RPMI7951 (cell line): ENCODE results near the gene LIPC. TPM values are rescaled to one million over a fixed set of nuclear protein-coding genes. Genes with fewer than 3 reads are reported as not detected.
A peak's percentile ranks its signal among the peaks of the same experiment; 100 is the strongest.

ENCODE experiments used
- DNase-seq: peaks from one replicate; pipeline ENCODE4 v3.0.0-alpha.2; 2012; ENCODE audit warnings: low read depth
- total RNA-seq: library from RNA; depleted of rRNA; stranded (reverse); fragments of >200 nt; shearing (Covaris generic); gene quantifications from 2 replicates; pipeline ENCODE4 v1.2.3, GENCODE V29; 2014

Gene LIPC
- total RNA-seq, 1 experiment from 2014 or later: not detected

DNA sequence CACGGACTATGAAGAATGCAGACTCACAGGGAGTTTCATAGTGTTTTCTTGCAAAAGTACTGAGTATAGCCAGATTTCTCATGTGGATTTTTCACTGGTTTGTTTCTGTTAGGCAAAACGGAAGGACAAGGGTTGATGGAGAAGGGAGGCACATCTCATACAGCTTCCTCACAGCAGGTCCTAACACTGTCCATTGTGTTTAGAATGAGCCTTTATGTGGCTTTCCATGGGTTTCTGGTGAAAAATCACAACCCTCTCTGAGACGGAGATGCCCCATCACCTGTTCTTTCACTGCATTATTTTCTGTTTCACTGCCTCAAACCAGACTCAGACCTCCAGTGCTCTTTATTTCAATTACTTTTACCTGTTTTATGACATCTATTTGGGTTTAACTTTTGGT lies 25.0 kb upstream of the LIPC start:
- no peak for DNase-seq

DNA sequence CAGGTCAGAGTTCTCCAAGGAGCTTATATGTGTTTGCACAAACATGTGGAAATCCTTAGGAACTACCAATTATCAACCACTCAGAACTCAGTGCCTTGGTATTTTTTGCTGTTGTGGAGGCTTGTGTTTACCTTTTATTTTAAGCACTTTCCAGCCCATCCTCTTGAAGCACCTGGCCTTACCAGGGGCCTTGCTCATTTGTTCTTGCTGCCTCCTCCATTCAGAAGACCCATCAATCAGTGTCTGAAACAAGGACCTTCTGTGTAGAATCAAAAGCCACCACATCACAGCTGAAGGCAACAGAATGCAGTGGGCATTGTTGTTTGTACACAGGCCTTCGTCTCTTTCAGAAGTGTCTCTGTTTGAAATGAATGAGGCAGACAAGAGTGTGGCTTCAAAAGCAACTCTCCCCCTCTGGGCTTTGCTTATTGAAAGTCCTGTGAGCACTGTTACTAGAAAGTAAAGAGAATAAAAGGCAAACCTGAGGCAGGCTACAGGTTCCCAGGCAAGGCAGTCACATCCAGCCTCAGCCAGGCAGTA lies 24.5 kb upstream of the LIPC start:
- DNase-seq: no peak

DNA sequence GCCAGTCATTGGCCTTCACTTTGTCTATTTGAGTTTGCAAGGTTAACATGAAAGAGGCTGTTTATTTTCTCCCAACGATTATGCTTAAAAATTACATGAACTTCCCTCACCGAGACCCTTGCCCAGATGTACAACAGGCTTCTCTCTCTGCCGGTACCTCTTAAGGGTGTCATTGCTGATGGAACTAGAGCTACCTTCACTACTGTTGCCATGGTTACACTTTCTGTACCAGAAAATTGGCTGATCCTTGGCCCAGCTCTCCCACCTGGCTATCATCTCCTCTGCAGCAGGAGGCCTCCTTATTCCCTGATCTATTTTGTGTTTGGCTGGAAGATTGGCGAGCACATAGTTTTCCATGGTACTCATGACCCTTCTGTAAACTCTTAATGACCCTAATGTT lies 24.0 kb upstream of the LIPC start:
- no peak for DNase-seq

DNA sequence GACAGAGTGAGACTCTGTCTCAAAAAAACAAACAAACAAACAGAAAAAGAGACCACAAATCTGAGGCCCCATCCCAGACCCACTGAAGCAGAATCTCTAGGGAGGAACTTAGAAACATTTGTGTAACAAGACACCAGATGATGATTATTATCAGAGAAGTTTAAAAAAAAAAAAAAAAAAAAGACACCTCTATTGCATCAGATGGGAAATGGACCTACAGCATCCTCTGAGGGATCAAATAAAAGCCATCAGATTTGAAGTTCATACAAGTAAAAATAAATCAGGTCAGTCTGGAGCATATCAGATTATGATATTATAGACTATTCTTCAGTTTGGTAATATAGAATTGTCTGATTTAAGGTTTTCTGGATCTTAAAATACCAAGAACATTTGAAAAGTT lies 21.9 kb upstream of the LIPC start:
- DNase-seq: no peak

DNA sequence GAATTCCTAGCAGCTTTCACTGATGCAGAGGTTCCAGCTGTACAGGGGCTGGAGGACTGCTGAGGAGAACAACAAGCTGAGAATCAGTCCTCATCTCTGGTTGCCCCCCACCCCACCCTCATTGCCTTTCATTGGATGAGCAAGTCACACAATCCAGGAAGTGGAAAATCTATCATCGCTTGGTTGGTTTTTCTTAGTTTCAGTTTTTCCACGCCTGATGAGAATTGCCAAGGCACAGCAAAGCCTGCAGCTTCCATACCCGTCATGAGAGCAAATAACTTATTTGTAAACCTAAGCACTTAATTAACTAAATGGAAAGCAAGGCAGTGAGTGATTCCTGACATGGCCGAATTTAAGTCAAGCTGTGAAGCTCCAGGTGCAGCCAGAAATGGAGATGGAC lies 21.4 kb upstream of the LIPC start:
- peak; percentile 16 for DNase-seq

DNA sequence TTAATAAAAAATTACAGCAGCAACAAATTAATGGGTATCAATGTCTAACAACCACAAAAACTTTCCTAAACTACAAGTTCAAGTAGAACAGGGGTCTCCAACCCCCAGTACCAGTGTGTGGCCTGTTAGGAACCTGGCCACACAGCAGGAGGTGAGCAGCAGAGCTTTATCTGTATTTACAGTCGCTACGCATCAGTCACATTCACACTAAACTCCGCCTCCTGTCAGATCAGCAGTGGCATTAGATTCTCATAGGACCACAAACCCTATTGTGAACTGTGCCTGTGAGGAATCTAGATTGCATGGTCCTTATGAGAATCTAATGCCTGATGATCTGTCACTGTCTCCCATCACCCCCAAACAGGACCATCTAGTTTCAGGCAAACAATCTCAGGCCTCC lies 18.5 kb upstream of the LIPC start:
- DNase-seq: no peak

DNA sequence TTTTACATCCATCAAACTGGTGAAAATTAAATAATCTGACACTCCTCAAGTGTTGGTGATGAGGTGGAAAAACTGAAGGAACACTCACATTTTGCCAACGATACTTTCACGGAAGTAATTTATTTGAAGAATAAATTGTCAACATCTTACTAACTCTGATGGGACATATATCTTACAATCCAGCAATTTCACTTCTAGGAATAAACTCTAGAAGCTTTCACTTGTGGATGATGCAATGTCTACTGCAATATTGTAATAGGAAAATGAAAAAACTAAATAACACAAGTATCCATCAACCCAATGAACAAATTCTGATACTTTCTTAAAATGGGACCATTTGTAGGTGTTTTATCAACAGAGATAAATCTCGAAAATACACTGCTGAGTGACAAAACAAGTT lies 16.2 kb upstream of the LIPC start:
- DNase-seq: no peak

DNA sequence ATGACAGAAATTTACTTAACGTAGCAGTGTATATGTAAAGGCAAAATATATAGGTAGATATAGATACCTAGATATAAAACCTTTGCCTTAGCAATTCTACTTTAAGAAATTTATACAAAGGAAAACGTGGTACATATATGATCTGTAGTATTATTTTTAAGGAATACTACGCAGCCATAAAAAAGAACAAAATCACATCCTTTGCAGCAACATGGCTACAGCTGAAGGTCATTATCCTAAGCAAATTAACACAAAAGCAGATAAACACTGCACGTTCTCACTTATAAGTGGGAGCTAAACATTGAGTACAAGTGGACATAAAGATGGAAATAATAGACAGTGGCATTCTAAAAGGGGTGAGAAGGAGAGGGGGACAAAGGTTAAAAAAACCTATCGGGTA lies 14.8 kb upstream of the LIPC start:
- DNase-seq: no peak

DNA sequence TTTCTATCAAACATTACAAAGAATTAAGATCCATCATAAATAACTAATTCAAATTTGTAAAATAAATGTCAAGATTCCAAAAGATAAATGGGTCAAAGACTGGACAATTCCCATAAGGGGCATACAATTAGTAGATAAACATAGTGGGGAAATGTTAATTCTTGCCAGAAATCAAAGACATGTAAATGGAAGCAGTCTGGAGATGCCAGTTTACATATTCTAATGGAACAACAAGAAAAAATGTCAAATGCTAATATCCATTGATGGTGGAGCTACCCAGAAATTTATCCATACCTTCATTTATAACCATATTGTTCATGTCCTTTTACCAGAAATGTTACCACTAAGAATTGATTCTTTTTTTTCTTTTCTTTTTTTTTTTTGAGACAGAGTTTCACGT lies 13.7 kb upstream of the LIPC start:
- DNase-seq: no peak

DNA sequence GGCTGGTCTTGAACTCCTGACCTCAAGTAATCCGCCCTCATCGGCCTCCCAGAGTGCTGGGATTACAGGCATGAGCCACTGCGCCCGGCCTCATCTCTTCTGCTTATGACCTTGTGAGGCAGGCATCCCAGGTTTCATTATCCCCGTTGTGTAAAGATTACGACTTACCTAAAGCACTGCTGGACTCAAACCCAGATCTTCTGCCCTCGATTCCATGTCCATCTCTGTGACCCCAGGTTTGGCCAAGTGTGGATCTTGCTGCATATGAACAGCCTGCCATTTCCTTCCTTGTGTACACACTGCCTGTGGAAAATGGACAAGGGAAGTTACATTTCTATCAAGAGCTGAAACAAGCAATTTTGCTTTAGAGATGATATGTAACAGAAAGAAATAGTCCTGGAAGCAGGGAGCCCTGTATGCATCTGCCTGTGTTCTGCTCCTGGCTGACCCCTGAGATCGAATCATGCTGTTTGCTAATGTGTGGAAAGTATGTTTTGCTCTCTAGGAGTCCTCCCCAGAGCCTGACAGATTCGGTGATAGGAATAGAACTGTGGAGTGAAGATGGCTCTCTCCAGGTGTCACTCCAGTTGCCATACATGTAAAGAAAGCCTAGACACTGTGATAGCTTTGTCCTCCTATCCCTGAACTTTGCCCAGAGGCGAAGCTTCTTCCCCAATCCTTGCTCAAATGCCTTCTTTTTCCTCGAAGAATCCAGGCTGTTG lies 11.8 kb upstream of the LIPC start:
- DNase-seq: no peak

DNA sequence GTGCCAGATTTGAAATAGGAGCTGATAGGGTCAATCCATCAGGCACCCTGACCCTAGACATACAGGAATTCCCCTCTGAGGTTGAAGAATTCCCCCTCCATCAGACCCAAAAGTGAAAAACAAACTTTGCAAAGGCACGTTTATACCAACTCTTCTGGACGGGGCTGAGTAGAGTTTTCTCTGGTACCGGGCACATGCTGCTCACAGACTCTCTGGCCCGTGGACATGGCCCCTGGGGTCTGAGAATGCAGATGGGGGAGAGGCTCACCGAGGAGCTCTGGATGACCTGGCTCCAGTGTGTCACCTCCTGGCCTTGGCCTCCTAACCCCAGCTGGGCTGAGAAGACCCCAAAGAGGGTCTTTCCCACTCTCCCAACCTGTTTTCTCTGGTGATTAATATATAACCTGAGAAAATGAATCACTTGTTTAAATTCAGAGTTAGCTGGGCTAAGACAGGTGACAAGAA lies 11.2 kb upstream of the LIPC start:
- no peak for DNase-seq

DNA sequence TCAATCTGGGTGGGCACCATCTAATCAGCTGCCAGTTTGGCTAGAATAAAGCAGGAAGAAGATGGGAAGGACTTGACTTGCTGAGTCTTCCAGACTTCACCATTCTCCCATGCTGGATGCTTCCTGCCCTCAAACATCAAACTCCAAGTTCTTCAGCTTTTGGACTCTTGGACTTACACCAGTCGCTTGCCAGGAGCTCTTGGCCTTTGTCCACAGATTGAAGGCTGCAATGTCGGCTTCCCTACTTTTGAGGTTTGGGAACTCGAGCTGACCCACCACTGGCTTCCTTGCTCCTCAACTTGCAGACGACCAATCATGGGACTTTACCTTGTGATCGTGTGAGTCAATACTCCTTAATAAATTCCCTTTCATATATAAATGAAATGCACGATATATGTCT lies 8.6 kb upstream of the LIPC start:
- no peak for DNase-seq

DNA sequence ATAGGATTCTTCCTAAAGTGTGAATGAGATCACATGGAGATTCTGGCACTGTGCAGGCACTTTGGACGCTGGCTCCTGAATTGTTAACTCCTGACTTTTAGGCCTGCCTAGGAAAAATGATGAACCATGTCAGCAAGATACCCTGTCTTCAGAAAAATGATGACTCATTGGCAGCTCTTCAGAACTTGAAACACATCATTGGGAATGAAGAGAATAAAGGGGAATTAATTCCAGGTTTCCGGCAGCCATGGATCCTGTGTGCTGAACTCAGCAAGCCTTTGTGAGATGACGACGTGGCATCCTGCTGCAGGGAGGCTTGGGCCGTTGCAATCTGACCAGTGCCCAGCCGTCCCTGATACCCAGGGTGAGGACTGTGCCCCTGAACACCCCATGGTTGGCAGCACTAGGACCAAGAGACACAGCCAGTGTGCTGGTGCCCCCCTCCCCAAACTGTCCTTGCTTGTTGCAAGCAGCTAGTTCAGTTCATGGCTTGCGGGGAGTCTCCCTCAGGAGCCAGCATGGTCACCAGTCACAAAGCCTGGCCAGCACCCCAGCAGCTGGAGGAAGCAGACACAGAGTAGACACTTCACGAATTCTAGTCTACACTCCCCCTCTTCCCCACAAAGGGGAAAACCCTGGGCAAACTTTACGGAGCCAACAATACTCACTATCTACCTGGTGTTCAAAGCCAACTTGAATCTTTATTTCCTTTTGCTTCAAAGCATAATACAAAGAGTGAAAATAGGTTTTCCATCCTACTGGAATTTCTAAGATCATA lies 7.8 kb upstream of the LIPC start:
- peak; percentile 61 for DNase-seq

DNA sequence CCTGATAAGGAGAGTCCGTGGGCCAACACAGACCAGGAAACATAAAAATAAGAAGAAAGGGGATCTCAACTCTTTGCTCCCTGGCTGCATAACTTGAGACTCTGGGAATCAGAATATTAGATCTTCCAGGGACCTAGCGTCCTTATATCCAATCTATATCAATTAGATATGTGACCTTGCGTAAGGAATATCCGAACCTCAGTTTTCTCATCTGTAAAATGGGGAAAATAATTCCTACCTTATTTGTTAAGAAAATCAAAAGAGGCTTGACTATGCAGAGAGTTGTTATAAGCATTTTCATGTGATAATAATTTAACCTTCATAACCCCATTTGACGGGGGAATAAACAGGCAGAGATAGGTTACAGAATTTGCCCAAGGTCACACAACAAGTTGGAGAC lies 7.1 kb upstream of the LIPC start:
- no peak for DNase-seq

DNA sequence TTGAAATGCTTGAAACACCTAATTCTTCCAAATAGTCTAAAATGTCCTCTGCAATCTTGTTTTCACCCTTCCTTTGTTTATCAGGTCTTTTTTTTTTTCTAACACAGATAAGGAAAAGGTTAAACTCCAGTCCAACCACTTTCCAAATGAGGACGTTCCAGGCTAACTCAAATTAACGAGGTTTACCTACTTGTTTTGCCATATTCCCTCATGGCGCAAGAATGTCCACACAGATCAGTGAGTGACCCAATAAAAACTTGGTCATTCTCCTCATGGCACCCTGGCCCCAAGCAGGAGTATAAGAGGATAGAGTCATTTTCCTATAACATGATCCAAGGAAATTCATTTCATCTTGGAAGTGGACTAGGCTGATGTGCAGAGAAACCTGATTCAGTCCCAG lies 6.6 kb upstream of the LIPC start:
- DNase-seq: no peak

DNA sequence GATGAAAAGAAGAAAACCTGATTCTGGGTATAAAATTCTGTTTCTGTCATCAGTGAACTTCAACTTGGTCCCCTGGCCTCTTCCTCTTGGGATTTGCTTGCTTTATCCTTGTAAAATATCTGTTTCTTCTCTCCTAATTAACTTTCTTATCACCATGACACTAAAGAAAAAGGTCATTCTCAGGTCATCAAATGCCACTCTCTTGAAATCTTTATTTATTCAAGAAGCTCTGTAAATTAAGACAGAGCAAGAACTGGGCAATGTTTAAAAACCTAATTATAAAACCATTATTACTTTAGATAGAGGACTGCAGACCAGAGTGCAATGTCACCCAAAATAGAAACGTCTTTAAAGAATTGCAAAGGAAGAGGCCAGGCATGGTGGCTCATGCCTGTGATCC lies 6.0 kb upstream of the LIPC start:
- DNase-seq: no peak

DNA sequence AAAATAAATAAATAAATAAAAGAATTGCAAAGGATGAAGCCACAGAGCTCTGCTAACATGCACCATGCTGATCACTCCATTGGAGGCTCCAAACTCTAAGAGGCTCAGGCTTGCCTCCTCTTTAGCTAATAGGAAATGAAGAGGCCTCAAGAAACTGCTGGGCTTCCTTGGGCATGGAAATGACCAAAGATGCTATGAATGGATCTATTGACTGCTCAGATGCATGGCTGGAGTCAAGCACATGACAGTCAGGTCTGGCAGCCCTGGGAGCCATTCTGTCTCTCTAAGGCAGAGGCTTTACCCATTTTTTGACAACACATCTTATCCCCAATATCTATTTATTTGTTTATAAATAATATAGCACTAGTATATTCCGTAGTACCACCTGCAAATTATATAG lies 5.3 kb upstream of the LIPC start:
- no peak for DNase-seq

DNA sequence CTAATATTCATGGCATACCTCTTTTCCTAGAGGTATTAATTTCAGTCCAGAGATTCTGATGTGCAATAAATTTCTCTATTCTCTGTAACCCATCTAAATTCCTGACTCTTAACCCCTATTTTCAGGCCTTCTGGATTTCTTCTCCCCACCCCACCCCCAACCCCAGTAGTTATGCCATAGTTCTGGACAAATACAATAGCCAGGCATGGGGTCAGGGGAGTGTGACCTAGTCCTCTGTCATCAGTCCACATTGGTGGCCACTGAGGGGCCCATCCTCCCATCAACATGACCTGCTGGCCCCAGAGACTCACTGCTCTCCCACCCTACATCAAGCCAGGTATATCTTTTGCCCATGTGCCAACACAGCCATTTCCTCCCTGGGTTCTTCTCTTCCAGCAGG lies 3.8 kb upstream of the LIPC start:
- DNase-seq: no peak

DNA sequence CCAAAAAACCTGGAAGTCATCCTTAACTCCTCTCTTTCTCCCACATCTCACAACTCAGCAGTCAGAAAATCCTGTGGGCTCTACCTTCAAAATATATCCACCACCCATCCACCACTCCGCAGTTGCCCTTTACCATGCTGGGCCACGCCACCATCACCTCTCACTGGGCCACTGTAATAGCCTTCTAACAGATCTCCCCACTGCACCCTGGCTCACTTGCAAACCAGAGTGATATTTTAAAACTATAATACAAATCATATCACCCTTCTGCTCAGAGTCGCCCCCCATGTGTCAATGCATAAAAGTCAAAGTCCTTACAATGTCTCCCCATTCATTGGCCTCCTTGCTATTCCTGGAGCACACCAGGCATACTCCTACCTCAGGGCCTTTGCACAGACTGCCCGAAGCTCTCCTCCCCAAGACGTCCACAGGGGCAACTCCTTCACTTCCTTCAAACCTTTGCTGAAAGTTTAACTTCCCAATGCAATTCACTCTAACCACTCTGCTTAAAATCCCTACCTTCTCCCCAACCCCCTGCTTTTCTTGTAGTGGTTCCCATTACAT lies 1.5 kb upstream of the LIPC start:
- no peak for DNase-seq

DNA sequence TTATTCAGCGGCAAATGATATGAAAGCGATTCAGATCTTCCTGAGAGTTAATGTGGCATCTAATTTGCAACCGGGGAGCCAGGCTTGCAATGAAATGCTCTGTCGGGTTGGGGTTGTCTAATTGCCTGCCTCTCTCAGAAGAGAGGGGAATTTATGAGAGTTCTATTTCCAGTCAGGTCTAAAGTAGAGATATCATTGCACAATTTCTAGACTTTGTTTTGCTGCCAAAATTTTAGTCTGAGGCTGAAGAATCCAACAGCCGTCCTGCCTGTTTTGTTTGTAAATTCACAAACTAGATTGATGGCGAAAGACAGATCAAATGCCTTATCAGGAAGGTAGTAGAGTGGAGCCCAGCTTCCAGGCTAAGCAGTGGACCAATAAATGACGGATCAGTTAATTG lies 610 bp downstream of the LIPC start:
- DNase-seq: no peak

DNA sequence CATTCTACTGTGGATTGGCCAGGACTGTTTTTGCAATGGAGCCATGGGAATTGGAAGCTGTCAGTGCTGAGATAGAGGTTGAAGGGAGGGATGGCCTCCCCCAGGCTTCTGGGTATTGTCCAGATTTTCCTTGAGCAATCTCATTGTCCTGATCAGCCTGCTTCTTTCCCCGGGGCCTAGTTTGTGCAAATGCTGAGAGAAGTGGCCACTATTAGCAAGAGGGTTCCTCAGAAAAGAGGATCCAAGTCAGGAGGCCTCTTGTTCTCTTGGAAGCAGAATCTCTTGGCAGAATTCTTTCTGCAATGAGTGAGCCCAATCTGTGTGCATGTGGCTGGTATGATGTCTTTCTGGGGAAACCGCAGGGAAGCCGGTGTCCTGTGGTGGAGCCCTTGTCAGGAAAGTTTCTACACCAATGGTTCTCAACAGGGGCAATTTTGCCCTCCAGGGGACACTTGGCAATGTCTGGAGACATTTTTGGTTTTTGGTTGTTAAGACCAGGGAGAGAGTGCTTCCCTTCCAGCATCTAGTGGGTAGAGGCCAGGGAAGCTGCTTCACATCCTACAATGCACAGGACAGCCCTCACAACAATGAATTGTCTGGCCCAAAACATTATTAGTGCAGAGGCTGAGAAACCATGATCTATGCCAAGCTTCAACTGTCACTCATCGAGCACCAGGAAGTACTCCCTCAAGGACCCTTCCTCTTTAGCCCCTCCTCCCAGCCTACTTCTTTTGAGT lies 2.0 kb downstream of the LIPC start:
- peak; percentile 77 for DNase-seq

DNA sequence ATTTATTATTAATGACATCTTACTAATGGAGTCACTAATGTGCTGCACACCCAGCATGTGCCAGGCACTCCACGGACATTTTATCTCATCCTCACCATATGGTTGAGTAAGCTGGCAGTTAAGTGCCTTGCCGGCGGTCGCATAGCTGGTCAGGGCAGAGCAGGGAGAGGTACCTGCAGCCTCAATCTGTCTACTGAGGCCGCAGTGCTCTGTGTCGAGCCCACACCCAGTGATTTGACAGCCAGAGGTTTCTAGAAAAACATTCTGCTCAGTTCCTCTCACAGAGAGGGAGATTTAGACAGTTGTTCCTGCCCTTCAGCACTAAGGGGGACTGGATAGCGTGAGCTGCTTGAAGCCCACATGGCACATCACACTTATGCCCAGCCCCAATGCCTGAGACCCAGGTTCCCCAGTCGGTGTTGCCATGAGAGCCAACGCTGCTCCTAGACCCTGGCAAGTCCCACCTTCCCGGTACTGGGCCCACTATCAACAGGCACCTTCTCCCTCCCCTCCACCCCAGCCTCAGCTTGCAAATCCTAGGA lies 2.6 kb downstream of the LIPC start:
- DNase-seq: no peak
